WI38 (cell line): ENCODE results near the gene ST6GALNAC6.
"Not testable (repeated sequence)": the region's sequence is repeated elsewhere in the genome, so short reads cannot be mapped to it uniquely, and the experiment has no call there.

Experiments
- H3K4me3 ChIP-seq: 2 replicates; pipeline ENCODE4 v1.5.1; 2011; ENCODE audit warnings: low read depth, mild to moderate bottlenecking, control low read depth, low read length
- TF ChIP-seq, protein P1 (sequence below): IDR thresholded peaks from 2 replicates; pipeline ENCODE4 v1.5.1; 2012; ENCODE audit warnings: low read depth, mild to moderate bottlenecking, control low read depth, low read length

Gene ST6GALNAC6

DNA sequence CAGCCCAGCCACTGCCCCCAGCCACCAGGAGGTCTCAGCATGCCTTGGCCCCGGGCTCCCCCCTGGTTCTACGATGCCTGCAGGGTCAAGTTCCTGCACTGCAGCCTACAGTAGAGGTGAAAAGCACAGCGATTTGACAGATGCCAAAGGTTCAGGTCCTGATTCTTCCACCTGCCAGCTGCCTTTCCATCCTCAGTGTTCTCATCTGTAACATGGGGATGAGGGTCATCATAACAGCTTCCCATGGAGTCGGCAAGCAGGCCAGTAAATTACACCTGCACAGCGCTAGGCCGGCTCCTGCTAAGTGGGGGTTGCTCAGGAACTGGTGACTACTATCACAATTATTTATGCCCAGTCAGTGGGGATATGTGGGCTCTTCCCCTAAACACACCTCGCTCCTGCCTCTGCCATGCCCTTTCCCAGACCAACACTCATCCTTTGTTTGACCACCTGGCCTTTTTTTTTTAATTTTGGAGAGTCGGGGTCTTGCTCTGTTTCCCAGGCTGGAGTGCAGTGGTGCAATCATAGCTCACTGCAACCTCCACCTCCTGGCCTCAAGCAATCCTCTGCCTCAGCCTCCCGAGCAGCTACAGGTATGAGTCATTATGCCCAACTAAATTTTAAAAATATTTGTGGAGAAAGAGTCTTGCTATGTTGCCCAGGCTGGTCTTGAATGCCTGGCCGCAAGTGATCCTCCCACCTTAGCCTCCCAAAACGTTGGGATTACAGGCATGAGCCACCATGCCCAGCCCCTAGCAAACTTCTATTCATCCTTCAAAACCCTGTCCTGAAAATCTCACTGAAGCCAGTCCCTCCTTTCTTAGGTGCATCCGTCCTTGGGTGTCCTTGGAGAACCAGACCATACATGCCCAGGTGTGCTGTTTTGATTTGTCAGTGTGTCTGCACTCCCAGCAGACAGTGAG is 51.3 kb downstream of the ST6GALNAC6 start:
- TF ChIP-seq, protein P1, sequence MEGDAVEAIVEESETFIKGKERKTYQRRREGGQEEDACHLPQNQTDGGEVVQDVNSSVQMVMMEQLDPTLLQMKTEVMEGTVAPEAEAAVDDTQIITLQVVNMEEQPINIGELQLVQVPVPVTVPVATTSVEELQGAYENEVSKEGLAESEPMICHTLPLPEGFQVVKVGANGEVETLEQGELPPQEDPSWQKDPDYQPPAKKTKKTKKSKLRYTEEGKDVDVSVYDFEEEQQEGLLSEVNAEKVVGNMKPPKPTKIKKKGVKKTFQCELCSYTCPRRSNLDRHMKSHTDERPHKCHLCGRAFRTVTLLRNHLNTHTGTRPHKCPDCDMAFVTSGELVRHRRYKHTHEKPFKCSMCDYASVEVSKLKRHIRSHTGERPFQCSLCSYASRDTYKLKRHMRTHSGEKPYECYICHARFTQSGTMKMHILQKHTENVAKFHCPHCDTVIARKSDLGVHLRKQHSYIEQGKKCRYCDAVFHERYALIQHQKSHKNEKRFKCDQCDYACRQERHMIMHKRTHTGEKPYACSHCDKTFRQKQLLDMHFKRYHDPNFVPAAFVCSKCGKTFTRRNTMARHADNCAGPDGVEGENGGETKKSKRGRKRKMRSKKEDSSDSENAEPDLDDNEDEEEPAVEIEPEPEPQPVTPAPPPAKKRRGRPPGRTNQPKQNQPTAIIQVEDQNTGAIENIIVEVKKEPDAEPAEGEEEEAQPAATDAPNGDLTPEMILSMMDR = no peak

DNA sequence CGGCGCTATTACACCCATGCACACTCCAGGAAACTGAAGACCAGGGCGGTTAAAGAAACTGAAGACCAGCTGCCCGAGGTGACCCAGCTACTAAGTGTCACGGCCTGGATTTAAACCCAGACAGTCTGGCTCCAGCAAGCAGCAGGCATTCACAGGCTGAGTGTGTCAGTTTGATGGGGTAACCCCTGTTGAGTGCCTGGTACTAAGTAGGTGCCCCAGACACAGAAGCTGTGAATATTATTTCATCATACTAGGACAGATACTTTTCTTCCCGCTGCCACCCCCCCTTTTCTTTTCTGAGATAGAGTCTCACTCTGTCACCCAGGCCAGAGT is 52.3 kb downstream of the ST6GALNAC6 start:
- no peak overlapping the region for H3K4me3 ChIP-seq
- TF ChIP-seq, protein P1 = no peak

More for the DNA sequence above, 51.3 kb downstream of the ST6GALNAC6 start:
- H3K4me3 ChIP-seq = no peak overlapping the region

DNA sequence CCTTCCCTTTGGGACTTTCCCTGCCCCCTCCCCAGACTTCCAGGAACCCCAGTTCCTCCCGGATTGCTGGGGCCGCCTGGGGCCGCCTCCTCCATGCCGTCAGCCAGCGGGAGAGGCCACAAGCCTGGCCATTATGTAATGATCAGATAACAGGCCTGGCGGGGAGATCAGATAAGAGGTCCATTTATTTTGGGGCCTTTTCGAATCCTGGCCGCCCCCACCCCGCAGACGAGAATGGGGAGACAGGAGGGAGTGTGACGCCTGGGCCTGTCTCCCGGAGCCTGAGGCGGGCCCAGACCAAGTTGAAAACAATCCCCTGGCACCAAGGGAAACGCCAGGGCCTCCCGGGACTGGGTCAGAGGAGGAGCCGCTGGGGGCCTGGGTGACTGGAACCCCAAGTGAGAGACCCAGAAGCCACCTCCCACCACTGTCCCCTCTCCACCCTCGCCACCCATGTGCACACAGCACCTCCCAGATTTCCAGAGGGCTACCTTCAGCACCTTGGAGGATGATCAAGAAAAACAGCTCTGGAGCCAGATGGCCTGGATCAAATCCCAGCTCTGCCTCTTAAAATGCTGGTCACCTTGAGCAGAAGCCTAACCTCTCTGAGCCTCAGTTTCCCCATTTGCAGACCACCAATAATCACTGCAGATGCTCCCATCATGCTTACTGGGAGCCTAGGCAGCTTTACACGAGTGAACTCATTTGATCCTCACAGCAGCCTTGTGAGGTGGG is 52.8 kb downstream of the ST6GALNAC6 start:
- TF ChIP-seq, protein P1 = no peak
- H3K4me3 ChIP-seq = no peak overlapping the region

DNA sequence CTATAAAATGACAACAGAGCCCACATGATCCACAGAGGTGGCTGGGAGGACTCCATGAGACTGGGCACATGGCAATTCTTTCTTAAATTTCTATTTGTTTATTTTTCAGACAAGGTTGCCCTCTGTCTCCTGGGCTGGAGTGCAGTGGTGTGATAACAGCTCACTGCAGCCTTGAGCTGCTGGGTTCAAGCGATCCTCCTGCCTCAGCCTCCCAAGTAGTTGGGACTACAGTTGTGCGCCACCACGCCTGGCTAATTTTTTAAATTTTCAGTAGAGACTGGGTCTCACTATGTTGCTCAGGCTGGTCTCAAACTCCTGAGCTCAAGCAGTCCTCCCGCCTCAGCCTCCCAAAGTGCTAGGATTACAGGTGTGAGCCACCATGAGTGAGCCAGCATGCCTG is 53.8 kb downstream of the ST6GALNAC6 start:
- not testable (repeated sequence) for H3K4me3 ChIP-seq

DNA sequence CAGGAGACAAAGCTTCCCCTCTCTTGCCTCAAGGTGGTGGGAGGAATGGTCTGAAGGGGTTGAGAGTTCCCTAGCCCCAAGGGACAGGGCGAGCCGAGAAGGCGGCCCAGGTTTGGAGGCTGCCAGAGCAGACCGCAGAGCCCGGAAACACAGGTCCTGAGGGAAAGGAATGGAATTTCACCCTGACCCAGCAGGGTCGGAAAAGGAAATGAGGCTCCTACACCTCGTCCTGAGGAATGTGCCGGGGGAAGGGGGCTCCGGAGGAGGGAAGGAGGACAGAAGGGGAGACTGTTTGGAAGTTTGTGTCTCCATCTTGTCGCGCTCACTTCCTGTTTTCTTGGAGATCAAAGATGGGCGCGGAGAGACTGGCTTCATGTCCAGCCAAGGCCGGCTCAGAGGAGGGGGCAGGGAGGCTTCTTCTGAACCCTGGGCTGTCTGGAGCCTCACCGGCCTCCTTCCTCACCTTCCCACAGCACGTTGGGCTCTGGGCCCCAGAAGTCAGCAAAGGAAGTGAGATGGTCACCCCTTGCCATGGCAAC is 54.5 kb downstream of the ST6GALNAC6 start:
- no peak overlapping the region for H3K4me3 ChIP-seq
- TF ChIP-seq, protein P1 = no peak

DNA sequence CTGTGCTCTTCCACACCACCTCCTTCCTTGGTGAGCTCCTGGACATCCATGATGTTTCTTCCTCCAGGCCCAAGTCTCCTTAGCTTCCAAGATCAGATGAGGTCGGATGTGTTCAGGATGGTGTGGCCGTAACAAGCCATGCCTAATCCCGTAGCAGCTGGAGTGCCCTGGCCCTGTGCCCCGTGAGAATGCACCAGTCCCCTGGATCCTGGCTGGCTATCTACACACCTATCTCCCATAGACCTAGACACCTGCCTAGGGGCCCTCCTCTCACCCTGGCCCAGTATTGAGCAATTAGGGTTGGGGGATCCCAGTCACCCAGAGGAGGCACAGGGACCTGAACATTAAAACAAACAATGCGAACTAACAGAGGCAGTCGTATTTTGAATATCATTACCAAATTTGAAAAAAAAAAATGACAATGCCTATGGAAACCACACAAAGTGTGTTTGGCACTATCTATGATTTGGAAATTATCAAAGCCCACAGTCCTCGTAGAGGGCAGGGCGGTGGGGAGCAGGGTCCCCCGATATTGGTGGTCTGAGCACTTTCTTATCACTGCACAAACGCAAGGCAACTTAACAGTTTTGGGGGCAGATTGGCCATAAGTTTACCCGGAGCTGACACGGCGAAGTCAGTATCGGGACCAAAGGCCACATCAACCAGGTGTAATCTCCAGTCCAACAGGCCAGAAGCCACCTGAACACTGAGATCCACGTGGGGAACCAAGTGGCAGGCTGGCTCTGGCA is 58.1 kb downstream of the ST6GALNAC6 start:
- TF ChIP-seq, protein P1 = no peak
- H3K4me3 ChIP-seq = no peak overlapping the region

DNA sequence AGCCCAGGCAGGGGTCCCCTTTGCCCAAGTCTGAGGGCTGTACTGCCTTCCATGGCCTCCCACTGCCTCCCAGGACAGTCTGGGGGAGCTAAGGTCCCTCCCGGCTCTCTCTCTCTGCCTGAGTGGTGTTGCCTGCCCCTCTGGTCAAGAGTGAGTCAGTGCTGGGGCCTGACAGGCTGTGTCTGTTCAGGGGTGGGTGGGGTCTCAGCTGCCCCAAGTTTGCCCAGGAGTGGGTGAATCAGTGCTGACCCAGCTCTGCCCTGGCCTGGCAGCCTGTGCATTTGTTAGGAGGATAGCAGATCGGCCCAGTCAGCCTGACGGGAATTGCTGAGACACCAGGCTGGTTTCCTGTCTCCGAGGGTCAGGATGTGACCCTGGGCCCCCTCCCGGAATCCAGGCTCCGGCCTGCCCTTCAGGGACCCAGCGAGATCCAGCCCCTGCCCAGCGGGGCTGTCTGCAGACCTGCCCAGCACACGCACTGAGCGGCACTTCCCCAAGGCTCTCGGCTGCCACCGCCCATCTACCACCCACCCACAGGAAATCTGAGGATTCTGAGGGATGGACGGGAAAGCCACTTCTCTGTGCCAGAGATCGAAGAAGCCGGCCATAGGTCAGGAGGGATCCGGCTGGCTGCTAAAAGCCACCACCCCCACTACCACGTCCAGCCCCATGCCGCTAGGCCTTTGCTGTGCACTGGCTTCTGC is 60.9 kb downstream of the ST6GALNAC6 start:
- peak overlapping the region; percentile 26 for H3K4me3 ChIP-seq
- TF ChIP-seq, protein P1 = no peak
